ENCODE results near the gene MT1X. TPM values are rescaled to one million over a fixed set of nuclear protein-coding genes. Genes with fewer than 3 reads are reported as not detected.
A peak's percentile ranks its signal among the peaks of the same experiment; 100 is the strongest.

The MT1X gene
- total RNA-seq, 1 experiment from 2014 or later, result 166 TPM

DNA sequence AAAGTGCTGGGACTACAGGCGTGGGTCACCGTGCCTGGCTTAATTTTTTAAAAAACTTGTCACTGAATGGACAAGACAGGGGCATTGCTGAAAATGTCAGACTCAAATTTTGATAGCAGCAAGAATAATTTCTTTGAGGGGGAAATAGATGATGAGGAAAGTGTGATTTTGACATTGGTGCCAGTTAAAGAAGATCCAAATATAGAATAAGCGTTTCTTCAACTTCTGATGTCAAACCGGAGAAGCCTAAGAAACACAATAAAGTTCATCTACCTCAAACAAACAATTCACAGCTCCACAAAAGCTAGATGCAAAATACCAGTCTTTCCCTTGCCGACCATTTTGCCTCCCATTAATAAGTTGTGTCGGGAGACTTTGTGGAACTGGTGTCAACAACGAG, 4.5 kb downstream of the MT1X start:
- H3K36me3 ChIP-seq, result peaks cover 7% of the 10 kb centered on the region
- DNase-seq, result no peak

DNA sequence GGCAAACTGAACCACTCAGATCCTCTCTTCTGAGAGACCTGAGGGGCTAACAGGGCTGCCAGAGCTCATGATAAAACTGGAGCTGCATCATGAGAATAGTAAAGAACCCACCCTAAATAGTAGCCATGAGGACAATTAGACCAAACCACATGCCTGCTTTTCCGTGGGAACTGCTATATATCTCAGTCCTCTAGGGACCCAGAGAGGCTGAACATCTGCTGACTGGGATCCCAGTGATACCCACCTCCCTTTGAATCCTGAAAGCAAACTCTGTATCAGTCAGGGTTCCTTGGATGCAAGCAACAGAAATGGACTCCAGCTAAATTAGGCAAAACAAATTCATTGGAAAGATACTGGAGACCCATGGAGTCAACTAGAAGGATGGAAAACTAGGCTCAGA, 6.5 kb downstream of the MT1X start:
- Histone ChIP-seq H3K4me3 (no peak overlapping the region), H3K27me3 (no peaks in the 10 kb centered on the region), H3K9me3 (peaks cover 4% of the 10 kb centered on the region; the same call in 1 of the 2 replicates), H3K36me3 (no peaks in the 10 kb centered on the region; the same call in 1 of the 2 replicates)
- DNase-seq, result no peak

More for the DNA sequence above, 4.5 kb downstream of the MT1X start:
- H3K4me3 ChIP-seq, result no peak overlapping the region
- H3K27me3 ChIP-seq, result no peaks in the 10 kb centered on the region
- H3K9me3 ChIP-seq, result peaks cover 4% of the 10 kb centered on the region; the same call in 1 of the 2 replicates

GRCh38 chr16:56689171-56689570, 6.9 kb downstream of the MT1X start:
- Histone ChIP-seq H3K4me3 (no peak overlapping the region), H3K27me3 (no peaks in the 10 kb centered on the region), H3K36me3 (no peaks in the 10 kb centered on the region; the same call in 1 of the 2 replicates), H3K9me3 (peaks cover 4% of the 10 kb centered on the region; the same call in 1 of the 2 replicates)
- peak; percentile 35 for DNase-seq

GRCh38 chr16:56690420-56691122, 8.3 kb downstream of the MT1X start:
- H3K27me3 ChIP-seq, result no peaks in the 10 kb centered on the region
- peaks cover 4% of the 10 kb centered on the region; the same call in 1 of the 2 replicates for H3K9me3 ChIP-seq
- no peaks in the 10 kb centered on the region for H3K36me3 ChIP-seq
- no peak for DNase-seq
- H3K4me3 ChIP-seq, result no peak overlapping the region

DNA sequence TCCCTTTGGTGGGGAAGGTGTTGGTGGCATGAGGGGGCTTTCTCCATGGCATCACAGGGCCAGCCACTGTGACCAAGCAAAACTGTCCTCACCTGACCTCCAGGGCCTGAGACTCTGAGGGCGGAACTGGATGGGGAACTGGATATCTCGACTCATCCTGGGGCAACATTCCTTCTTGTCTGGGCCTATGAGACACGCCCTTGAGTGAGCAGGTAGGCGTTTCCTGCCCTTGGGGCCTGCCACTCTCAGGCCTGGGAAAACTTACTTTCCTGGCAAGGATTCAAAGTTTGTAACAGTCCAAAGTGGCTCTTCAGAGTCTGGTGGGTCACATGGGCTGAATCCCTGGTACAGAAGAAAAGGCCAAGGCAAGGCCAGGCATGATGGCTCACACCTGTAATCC, 9.6 kb downstream of the MT1X start:
- peak; percentile 75 for DNase-seq
- Histone ChIP-seq H3K4me3 (no peak overlapping the region), H3K27me3 (no peaks in the 10 kb centered on the region), H3K36me3 (no peaks in the 10 kb centered on the region), H3K9me3 (peaks cover 6% of the 10 kb centered on the region)

DNA sequence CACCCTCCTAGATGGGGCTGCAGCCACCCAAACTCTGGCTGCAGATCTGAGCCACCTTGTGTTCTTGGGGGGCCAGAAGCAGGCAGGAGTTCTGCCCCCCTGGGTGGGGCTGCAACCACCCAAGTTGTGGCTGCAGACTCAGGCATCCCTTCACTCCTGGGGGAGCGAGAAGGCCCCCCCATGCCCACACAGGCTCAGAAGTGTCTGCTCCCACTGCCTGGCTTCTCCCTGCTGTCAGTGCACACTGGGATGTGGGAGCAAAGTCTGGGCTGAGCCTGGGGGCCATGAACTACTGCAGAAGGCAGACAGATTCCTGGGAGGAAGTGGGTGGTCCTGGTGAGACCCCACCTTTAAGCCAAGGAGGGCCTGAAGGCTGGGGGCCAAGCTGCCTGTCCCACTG, 13.0 kb downstream of the MT1X start:
- Histone ChIP-seq H3K27me3 (no peaks in the 10 kb centered on the region), H3K9me3 (peaks cover 11% of the 10 kb centered on the region), H3K36me3 (no peaks in the 10 kb centered on the region), H3K4me3 (no peak overlapping the region)
- DNase-seq, result no peak

DNA sequence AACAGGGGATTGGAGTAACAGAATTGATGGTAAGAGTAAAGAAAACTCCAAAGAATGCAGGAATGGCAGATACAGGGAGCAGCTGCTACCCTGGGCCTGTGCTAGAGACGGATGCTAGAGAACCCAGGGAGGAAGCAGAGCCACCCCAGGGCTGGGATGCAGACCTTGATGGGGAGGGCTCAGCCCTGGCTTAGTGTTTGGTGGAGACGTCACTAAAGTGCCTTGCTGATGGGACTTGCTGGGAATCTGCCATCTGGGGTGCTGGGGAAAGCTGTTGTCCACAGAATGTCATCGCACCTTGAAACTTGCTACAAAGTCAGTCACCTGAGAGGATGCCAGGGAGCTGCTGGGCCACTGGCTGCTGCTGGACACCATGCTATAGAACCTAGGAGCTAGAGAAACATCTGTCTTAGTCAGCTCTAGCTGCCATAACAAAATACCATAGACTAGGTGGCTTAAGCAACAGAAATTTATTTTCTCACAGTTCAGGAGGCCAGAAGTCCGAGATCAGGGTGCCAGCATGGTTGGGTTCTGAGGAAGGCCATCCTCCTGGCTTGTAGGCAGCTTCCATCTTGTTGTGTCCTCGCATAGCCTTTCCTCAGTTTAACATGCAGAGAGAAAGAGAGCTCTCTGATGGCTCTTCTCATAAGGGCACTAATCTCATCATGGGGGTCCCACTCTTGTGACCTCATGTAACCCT, 15.3 kb downstream of the MT1X start:
- Histone ChIP-seq H3K9me3 (peaks cover 11% of the 10 kb centered on the region), H3K27me3 (no peaks in the 10 kb centered on the region), H3K36me3 (no peaks in the 10 kb centered on the region), H3K4me3 (no peak overlapping the region)
- DNase-seq, result no peak

- Histone ChIP-seq H3K9me3 (peaks cover 11% of the 10 kb centered on the region), H3K27me3 (no peaks in the 10 kb centered on the region)
- no peak for DNase-seq
These were observed 17.9 kb downstream of the MT1X start for GRCh38 chr16:56700195-56700594.

DNA sequence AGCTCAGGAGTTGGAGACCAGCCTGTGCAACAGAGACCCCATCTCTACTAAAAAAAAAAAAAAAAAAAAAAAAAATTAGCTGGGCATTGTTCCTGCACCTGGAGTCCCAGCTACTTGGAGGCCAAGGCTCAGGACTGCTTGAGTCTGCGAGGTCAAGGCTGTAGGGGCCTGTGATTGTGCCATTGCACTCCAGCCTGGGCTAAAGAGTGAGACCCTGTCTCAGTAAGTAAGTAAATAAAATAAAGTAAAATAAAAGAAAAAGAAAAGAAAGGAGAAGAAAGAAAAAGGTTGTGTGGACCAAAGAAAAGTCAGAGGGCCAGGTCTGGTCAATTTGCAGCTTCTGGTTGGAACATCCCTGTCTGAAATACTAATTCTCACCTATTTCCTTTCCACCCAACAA, 18.4 kb downstream of the MT1X start:
- DNase-seq, result no peak
- peaks cover 10% of the 10 kb centered on the region for H3K9me3 ChIP-seq
- H3K4me3 ChIP-seq, result no peak overlapping the region

More at GRCh38 chr16:56700195-56700594, 17.9 kb downstream of the MT1X start:
- Histone ChIP-seq H3K36me3 (no peaks in the 10 kb centered on the region), H3K4me3 (no peak overlapping the region)

DNA sequence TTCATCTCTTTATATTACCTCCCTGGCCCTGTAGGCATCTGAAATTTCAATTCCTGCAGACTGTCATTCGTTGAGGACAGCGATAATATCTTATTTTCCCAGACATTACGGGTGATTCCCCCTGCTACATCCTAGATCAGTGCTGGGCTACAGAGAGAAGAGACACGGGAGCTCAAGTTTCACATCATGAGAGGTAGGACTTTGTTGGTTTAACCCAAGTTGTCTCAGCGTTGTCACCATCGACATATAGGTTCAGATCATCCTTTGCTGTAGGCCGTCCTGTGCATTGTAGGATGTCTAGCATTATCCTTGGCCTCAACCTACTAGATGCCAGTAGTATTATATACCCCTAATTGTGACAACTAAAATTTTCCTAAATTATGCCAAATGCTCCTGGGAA, 19.3 kb downstream of the MT1X start:
- no peak for DNase-seq
- Histone ChIP-seq H3K4me3 (no peak overlapping the region), H3K27me3 (no peaks in the 10 kb centered on the region), H3K9me3 (peaks cover 7% of the 10 kb centered on the region), H3K36me3 (no peaks in the 10 kb centered on the region)

More for the DNA sequence above, 18.4 kb downstream of the MT1X start:
- no peaks in the 10 kb centered on the region for H3K36me3 ChIP-seq
- H3K27me3 ChIP-seq, result no peaks in the 10 kb centered on the region

- DNase-seq, result no peak
- Histone ChIP-seq H3K9me3 (no peaks in the 10 kb centered on the region; the same call in 1 of the 2 replicates), H3K36me3 (no peaks in the 10 kb centered on the region), H3K4me3 (no peak overlapping the region), H3K27me3 (no peaks in the 10 kb centered on the region)
These were observed 20.6 kb downstream of the MT1X start for GRCh38 chr16:56702836-56703235.

DNA sequence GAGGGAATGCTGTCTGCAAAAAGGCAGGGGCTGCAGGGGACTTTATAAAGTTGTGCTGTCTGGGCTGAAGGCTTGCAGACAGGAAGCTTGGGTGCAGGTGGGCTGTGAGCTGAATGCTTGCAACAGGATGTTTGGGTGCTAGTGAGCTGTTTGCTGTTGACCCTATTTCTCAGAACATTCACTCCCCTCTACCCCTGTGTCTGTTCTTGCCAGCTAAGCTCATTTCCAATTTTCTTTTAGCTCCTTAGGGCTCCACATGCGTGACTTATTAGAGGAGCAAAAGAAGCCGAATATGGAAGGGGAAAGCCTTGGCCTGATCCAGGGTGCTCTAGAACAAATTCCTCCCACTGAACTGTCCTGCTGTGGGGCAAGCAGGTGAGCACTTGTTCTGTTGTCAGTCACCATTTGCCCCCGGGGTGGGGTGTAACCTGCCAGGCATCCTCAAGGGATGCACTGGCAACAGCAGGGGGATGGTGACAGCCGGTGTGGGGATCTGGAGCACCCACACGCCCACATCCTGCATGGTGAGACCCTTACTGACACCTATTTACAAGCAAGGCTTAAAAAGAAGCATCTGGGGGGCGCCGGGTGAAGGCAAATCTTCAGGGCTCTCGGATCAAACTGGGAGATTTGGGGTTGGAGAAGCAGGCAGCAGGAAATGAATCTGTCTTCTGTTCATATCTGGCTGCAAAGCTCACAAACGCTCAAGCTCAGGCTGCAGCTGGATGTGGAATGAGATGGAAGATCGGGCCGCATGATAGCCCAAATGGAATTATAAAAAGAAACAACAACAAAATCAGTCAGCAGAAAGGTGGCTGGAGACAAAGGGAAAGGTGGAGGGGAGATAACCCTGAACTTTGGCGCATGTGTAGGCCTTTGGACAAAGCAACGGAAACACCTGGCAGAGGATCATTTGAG, 26.5 kb downstream of the MT1X start:
- DNase-seq, result no peak
- H3K4me3 ChIP-seq, result no peak overlapping the region
- H3K9me3 ChIP-seq, result no peaks in the 10 kb centered on the region
- H3K36me3 ChIP-seq, result no peaks in the 10 kb centered on the region
- H3K27me3 ChIP-seq, result no peaks in the 10 kb centered on the region

GRCh38 chr16:56709443-56710040, 27.3 kb downstream of the MT1X start:
- Histone ChIP-seq H3K36me3 (no peaks in the 10 kb centered on the region), H3K4me3 (no peak overlapping the region), H3K9me3 (no peaks in the 10 kb centered on the region), H3K27me3 (no peaks in the 10 kb centered on the region)
- no peak for DNase-seq

DNA sequence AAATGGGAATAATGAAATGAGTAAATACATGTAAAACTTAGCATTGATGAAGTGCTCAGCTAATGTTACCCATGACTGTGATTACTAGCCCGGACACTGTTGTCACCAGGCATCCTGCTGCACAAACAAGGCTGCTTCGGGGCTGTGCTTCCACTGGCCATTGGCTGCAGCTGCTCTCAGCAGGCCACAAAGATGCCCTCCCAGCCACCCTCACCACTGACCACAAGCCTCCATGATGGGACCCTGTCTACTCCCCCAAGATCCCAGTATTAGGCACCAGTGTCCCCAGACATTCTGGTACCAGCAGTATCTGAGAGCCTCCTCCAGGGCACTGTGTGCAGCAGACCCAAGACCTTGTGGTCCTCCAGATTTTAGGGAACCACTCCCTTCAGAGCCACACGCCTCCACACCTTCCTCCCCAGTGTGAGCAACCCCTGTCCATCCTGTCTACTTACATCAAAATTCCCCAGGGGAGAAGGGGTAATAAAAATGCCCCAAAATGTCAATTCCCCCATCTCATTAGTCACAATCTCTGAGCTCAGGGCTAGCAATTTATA, 28.0 kb downstream of the MT1X start:
- DNase-seq, result no peak
- H3K4me3 ChIP-seq, result no peak overlapping the region
- H3K36me3 ChIP-seq, result no peaks in the 10 kb centered on the region
- no peaks in the 10 kb centered on the region for H3K27me3 ChIP-seq
- H3K9me3 ChIP-seq, result no peaks in the 10 kb centered on the region

DNA sequence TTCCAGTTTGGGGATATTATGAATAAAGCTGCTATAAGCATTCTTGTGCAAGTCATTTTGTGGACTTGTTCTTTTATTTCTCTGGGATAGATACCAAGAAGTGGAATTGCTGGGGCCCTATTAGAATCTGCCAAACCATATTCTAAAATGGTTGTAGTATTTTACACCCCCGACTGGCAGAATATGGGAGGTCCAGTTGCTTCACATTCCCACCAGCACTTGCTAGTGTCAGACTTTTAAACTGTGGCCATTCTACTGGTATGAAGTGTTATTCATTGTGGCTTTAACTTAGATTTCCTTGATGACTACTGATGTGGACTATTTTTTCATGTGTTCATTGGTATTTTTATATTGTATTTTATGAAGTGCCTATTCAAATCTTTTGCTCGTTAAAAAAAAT, 29.6 kb downstream of the MT1X start:
- Histone ChIP-seq H3K36me3 (no peaks in the 10 kb centered on the region), H3K9me3 (no peaks in the 10 kb centered on the region), H3K4me3 (no peak overlapping the region), H3K27me3 (no peaks in the 10 kb centered on the region)
- no peak for DNase-seq

DNA sequence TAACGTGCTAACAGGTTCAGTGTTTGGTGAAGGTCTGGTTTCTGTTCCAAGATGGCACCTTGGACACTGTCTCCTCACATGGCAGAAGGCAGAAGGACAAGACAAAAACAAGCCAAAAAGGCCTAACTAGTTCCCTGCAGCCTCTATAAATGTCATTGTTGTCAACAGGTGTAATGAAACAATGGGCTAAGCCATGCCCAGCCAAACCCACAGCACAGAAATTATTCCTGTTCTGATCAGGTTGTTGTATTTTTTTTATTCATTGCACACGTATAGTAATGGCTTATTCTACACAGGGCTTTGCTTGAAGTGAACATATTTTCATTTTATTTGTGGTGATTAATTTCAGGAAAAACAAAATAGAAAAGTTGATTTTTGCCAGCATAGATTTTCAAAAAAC, 31.5 kb downstream of the MT1X start:
- Histone ChIP-seq H3K27me3 (no peaks in the 10 kb centered on the region), H3K9me3 (no peaks in the 10 kb centered on the region), H3K36me3 (no peaks in the 10 kb centered on the region), H3K4me3 (no peak overlapping the region)
- DNase-seq, result no peak
